GM10248 (cell line): ENCODE measurements around the gene THUMPD2.
"Not testable (repeated sequence)": the region's sequence is repeated elsewhere in the genome, so short reads cannot be mapped to it uniquely, and the experiment has no call there.

Experiments
- CTCF ChIA-PET: fragments of 300-600 bp; sonication (Branson Sonifier 250); formaldehyde crosslinking; extraction: SDS; loops from one replicate; lab custom pipeline; 2021; ENCODE audit warnings: antibody characterized with exemption; lab: Yijun Ruan, JAX
- POLR2A ChIA-PET: fragments of 350-650 bp; sonication (Branson Sonifier 250); formaldehyde crosslinking; extraction: SDS; loops from one replicate; lab custom pipeline; 2020; ENCODE audit warnings: antibody characterized with exemption; lab: Yijun Ruan, JAX
- DNase-seq: peaks from one replicate; pipeline ENCODE4 v3.0.0; 2012; ENCODE audit errors: extremely low spot score
- CTCF ChIP-seq: IDR thresholded peaks from 2 replicates; pipeline ENCODE4 v1.5.1; 2012; ENCODE audit warnings: mild to moderate bottlenecking, low read depth; ENCODE audit errors: extremely low read depth, missing control alignments, control extremely low read depth

THUMPD2 gene

GRCh38 chr2:39800752-39801151 lies 21.7 kb upstream of the THUMPD2 start:
- no peak for DNase-seq
- TF ChIP-seq CTCF = no peak
- ChIA-PET POLR2A (no interaction called here), CTCF (no interaction called here)

- CTCF ChIA-PET = interaction anchor here (1.2 kb wide), 1 partner anchor 42 kb away, joined by 4 read pairs; no protein-coding TSS in a partner anchor
- POLR2A ChIA-PET = no interaction called here
- no peak for TF ChIP-seq CTCF
- DNase-seq = no peak
Observed at GRCh38 chr2:39796134-39796533, 17.1 kb upstream of the THUMPD2 start.

- CTCF ChIA-PET = interaction anchor here (0.6 kb wide), 1 partner anchor 561 kb away, joined by 3 read pairs; no protein-coding TSS in a partner anchor
- DNase-seq, POLR2A ChIA-PET: not testable (repeated sequence)
Observed at GRCh38 chr2:39790216-39790818, 11.3 kb upstream of the THUMPD2 start.

- CTCF ChIA-PET = interaction anchor here (1.0 kb wide), 1 partner anchor 15 kb away, joined by 3 read pairs; no protein-coding TSS in a partner anchor
- TF ChIP-seq CTCF = no peak
- DNase-seq = no peak
- POLR2A ChIA-PET = no interaction called here
Observed at GRCh38 chr2:39787950-39788349, 8.9 kb upstream of the THUMPD2 start.

GRCh38 chr2:39786761-39787522 lies 7.9 kb upstream of the THUMPD2 start:
- CTCF ChIA-PET = interaction anchor here (1.0 kb wide), 2 partner anchors 13 to 14 kb away, joined by 3 read pairs; no protein-coding TSS in a partner anchor
- POLR2A ChIA-PET = no interaction called here
- no peak for TF ChIP-seq CTCF
- DNase-seq = no peak

- no peak for DNase-seq
- POLR2A ChIA-PET = no interaction called here
- no peak for TF ChIP-seq CTCF
- CTCF ChIA-PET = no interaction called here
Observed at GRCh38 chr2:39782591-39782990, 3.5 kb upstream of the THUMPD2 start.

- CTCF ChIA-PET = no interaction called here
- no peak for DNase-seq
Observed at GRCh38 chr2:39781697-39782096, 2.6 kb upstream of the THUMPD2 start.

More at GRCh38 chr2:39781697-39782096, 2.6 kb upstream of the THUMPD2 start:
- no peak for TF ChIP-seq CTCF
- POLR2A ChIA-PET = no interaction called here
